SU-DHL-6 (cell line): ENCODE results near the gene NDUFB11.

ENCODE experiments used
- EZH2phosphoT487 ChIP-seq: fragments of 200-600 bp; sonication (generic), shearing (Covaris generic); conservative IDR thresholded peaks from 2 replicates; pipeline ENCODE4 v1.6.1; 2018; ENCODE audit warnings: mild to moderate bottlenecking, antibody characterized with exemption, low read length, moderate library complexity, mixed read lengths
- TF ChIP-seq, protein P1 (sequence below): fragments of 200-600 bp; sonication (generic); IDR thresholded peaks from one replicate; pipeline ENCODE4 v1.5.1; 2017; ENCODE audit warnings: antibody characterized with exemption, mild to moderate bottlenecking, low read length, moderate library complexity; ENCODE audit not compliant: insufficient read depth, poor library complexity, severe bottlenecking

DNA sequence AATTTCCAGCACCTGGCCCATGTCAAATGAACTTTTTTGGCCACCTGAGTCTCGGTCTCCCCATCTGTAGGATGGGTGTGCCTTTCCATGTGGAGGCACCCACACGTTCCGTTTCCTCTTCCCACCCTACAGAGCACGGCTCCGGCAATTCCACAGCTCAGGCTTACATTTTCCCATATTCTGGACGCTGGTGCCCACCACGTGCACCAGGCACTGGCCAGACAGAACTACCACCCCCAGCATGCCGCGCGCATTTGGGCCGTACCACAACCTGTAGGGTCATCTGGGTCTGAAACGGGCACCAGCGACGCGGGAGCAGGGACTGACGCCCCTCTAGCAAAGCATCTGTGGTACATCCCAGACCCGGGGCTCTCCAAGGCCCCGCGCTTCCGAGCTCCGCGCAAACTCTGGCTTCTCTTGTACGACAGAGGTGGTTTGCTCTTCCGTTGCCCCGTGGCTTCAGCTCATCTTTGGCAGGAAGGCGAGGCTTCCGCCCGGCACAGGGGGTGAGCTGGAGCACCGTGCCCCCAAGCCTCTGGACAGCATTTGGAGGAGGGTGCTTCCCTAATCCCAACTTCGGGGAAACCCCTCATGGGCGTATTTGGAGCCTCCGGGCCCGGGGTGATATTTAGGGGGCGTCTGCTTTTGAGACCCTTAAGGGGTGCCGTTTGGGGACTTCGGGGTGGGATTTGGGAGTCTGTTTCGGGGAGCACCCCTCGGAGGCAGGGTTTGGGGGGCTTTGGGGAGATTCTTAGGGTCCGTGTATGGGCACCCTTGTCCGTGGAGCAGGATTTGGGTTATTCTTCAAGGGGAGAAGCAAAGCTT is 46.2 kb upstream of the NDUFB11 start:
- TF ChIP-seq, protein P1, sequence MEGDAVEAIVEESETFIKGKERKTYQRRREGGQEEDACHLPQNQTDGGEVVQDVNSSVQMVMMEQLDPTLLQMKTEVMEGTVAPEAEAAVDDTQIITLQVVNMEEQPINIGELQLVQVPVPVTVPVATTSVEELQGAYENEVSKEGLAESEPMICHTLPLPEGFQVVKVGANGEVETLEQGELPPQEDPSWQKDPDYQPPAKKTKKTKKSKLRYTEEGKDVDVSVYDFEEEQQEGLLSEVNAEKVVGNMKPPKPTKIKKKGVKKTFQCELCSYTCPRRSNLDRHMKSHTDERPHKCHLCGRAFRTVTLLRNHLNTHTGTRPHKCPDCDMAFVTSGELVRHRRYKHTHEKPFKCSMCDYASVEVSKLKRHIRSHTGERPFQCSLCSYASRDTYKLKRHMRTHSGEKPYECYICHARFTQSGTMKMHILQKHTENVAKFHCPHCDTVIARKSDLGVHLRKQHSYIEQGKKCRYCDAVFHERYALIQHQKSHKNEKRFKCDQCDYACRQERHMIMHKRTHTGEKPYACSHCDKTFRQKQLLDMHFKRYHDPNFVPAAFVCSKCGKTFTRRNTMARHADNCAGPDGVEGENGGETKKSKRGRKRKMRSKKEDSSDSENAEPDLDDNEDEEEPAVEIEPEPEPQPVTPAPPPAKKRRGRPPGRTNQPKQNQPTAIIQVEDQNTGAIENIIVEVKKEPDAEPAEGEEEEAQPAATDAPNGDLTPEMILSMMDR, result no peak
- TF ChIP-seq EZH2phosphoT487, result no peak
